ENCODE results near the gene STK17B. TPM values are rescaled to one million over a fixed set of nuclear protein-coding genes. Genes with fewer than 3 reads are reported as not detected.

STK17B gene
- total and polyA plus RNA-seq, 10 of the 15 experiments (the other 5 are each of a cell fraction or from before 2014, with no cell fraction given) = 21.2 to 108 (median 53.7) TPM

GRCh38 chr2:196205881-196206435 lies 34.6 kb upstream of the STK17B start:
- Histone ChIP-seq H2AFZ (ENCODE audit: control insufficient read depth, low read depth, low read length) (no peak overlapping the region), H3K79me2 (ENCODE audit: control insufficient read depth, insufficient read depth, low read length) (no peaks in the 10 kb centered on the region), H3K9ac (ENCODE audit: control insufficient read depth, insufficient read depth, low read length) (no peak overlapping the region), H3K36me3 (ENCODE audit: control insufficient read depth in 2 of 2, insufficient read depth in 2 of 2, low read length in 1 of 2) (peaks cover 0 to 2% of the 10 kb centered on the region in 2 experiments; a peak in 1 of 4 replicates), H4K20me1 (ENCODE audit: control insufficient read depth, insufficient read depth) (no peaks in the 10 kb centered on the region), H3K27me3 (replicated peaks in 1 of 2; ENCODE audit: control insufficient read depth in 2 of 2, insufficient read depth in 2 of 2, low read length in 1 of 2) (no peaks in the 10 kb centered on the region), H3K27ac (ENCODE audit: control insufficient read depth, insufficient read depth) (no peak overlapping the region), H3K4me1 (ENCODE audit: control insufficient read depth, insufficient read depth, low read length) (peaks cover 22% of the 10 kb centered on the region), H3K9me3 (replicated peaks; ENCODE audit: control insufficient read depth, insufficient read depth, low read length) (no peaks in the 10 kb centered on the region), H3K4me3 (no peak overlapping the region), H3K4me2 (ENCODE audit: control insufficient read depth, insufficient read depth) (no peak overlapping the region)
- RAD21 ChIA-PET (ENCODE audit: unreplicated experiment) = interaction anchor here (0.5 to 3.6 kb wide), 20 partner anchors 9 to 248 kb away, joined by 3 to 42 read pairs (median 4); no protein-coding TSS in a partner anchor
- BruUV-seq (replicated peaks) = no TSS peak
- no peak for ATAC-seq
- POLR2A ChIA-PET = interaction anchor here (0.5 to 3.4 kb wide), 10 partner anchors 8 to 129 kb away, joined by 3 to 22 read pairs (median 7); partner anchors contain the start of gene STK17B
- DNase-seq (ENCODE audit: low read depth, low spot score) = no peak
- FAIRE-seq = no peak
- CTCF ChIA-PET = interaction anchor here (1.0 to 2.6 kb wide), 5 partner anchors 16 to 139 kb away, joined by 3 to 13 read pairs (median 11); no protein-coding TSS in a partner anchor
- intact Hi-C loops (cut with micrococcal nuclease; ENCODE audit: unreplicated experiment) (no loop called here), in situ Hi-C loops (cut with MboI) (no loop called here)
- SMC1A ChIA-PET (ENCODE audit: uncharacterized antibody, unreplicated experiment) = interaction anchor here (0.8 to 3.9 kb wide), 20 partner anchors 9 to 128 kb away, joined by 3 to 52 read pairs (median 8); no protein-coding TSS in a partner anchor
- no peak for TF ChIP-seq SKIL (IDR thresholded peaks at IDR 0.05; ENCODE audit: low read depth, poor library complexity, severe bottlenecking)
- no peak for TF ChIP-seq NBN (IDR thresholded peaks at IDR 0.05)
- TF ChIP-seq MAX (IDR thresholded peaks at IDR 0.05; ENCODE audit: low read depth, low read length) = no peak
- TF ChIP-seq SRF (IDR thresholded peaks at IDR 0.05; ENCODE audit: low read depth in 2 of 2, low read length in 2 of 2) = no peak
- no peak for TF ChIP-seq ZNF274 (IDR thresholded peaks at IDR 0.05; ENCODE audit: insufficient read depth, insufficient read length)
- TF ChIP-seq MXI1 (IDR thresholded peaks at IDR 0.05; ENCODE audit: low read depth, low read length) = no peak
- TF ChIP-seq CTCF (IDR thresholded peaks at IDR 0.05 in 2 of 3, conservative IDR thresholded peaks at IDR 0.05 in 1 of 3; ENCODE audit: control insufficient read depth in 2 of 3, extremely low read depth in 1 of 3, insufficient read depth in 1 of 3, low read depth in 3 of 3, low read length in 3 of 3) = no peak
- TF ChIP-seq NFIC (IDR thresholded peaks at IDR 0.05; ENCODE audit: low read depth, low read length) = no peak
- TF ChIP-seq BCL3 (IDR thresholded peaks at IDR 0.05; ENCODE audit: borderline replicate concordance, insufficient read depth, low read depth, low read length, poor library complexity, severe bottlenecking) = no peak
- no peak for TF ChIP-seq HCFC1 (IDR thresholded peaks at IDR 0.05; ENCODE audit: low read length)
- TF ChIP-seq REST (IDR thresholded peaks at IDR 0.05; ENCODE audit: low read depth, low read length) = no peak
- TF ChIP-seq FOXM1 (IDR thresholded peaks at IDR 0.05; ENCODE audit: low read depth, low read length) = no peak
- TF ChIP-seq ZNF207 (IDR thresholded peaks at IDR 0.05; ENCODE audit: borderline replicate concordance) = no peak
- no peak for TF ChIP-seq NFYA (IDR thresholded peaks at IDR 0.05; ENCODE audit: borderline replicate concordance, low read depth, low read length)

Measured in GM12878 (cell line).